Ishikawa (cell line): ENCODE data around the gene MORN4.

Source experiments
- CEBPB ChIP-seq: IDR thresholded peaks from 2 replicates; pipeline ENCODE4 v1.6.1; 2012
- CREB1 ChIP-seq: IDR thresholded peaks from 2 replicates; pipeline ENCODE4 v1.6.1; 2012; ENCODE audit warnings: low read depth
- EGR1 ChIP-seq: IDR thresholded peaks from 2 replicates; pipeline ENCODE4 v1.6.1; 2012
- EP300 ChIP-seq: IDR thresholded peaks from 2 replicates; pipeline ENCODE4 v1.6.1; 2012; ENCODE audit warnings: borderline replicate concordance
- FOXM1 ChIP-seq: IDR thresholded peaks from 2 replicates; pipeline ENCODE4 v1.6.1; 2012; ENCODE audit warnings: low read depth, borderline replicate concordance
- NFIC ChIP-seq: IDR thresholded peaks from 2 replicates; pipeline ENCODE4 v1.6.1; 2012
- RAD21 ChIP-seq: IDR thresholded peaks from 2 replicates; pipeline ENCODE4 v1.6.1; 2012; ENCODE audit warnings: low read depth
- TAF1 ChIP-seq: IDR thresholded peaks from 2 replicates; pipeline ENCODE4 v1.6.1; 2012; ENCODE audit warnings: low read depth, mild to moderate bottlenecking
- TCF12 ChIP-seq: IDR thresholded peaks from 2 replicates; pipeline ENCODE4 v1.6.1; 2012; ENCODE audit warnings: low read depth
- TEAD4 ChIP-seq: IDR thresholded peaks from 2 replicates; pipeline ENCODE4 v1.6.1; 2012
- USF1 ChIP-seq: IDR thresholded peaks from 2 replicates; pipeline ENCODE4 v1.6.1; 2012
- YY1 ChIP-seq: IDR thresholded peaks from 2 replicates; pipeline ENCODE4 v1.6.1; 2012; ENCODE audit warnings: low read depth
- ZBTB7A ChIP-seq: IDR thresholded peaks from 2 replicates; pipeline ENCODE4 v1.6.1; 2012; ENCODE audit warnings: low read depth
- TF ChIP-seq, protein P1 (sequence below): IDR thresholded peaks from 2 replicates; pipeline ENCODE4 v1.6.1; 2012; ENCODE audit warnings: low read depth, mild to moderate bottlenecking
- TF ChIP-seq, protein P2 (sequence below): IDR thresholded peaks from 2 replicates; pipeline ENCODE4 v1.6.1; 2012

The MORN4 gene

GRCh38 chr10:97567891-97568290 lies 65.4 kb downstream of the MORN4 start:
- TF ChIP-seq EGR1 (no peak), TCF12 (no peak), RAD21 (no peak)

DNA sequence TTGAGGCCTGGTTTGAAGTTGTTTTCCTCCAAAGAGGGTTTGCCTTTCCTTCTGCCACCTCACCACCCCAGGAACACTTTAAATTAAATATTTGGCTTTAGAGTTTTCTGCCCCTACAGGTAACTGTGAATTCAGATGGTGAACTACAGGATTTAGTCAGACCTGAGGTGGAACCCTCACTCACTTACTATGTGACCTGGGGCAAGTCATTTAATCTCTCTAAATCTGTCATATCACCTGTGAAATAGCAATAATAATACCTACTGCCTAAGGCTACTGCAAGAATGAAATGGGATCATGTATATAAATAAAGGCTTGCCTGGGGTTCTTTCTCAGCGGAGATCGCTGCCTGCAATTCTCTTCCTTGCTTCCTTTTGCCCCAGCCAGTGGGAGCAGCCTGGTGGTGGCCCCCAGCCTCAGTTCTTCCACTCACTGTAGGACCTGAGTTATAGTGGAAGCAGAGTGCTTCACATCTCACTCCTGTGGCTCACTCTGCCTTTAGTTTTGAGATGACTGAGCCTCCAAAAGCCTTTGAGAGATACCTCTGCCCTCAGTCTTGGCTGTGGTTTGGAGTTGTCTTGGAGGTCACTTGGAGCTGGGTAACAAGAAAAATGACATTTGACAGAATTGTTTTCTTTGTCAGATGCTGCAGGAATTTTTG lies 66.8 kb downstream of the MORN4 start:
- TF ChIP-seq CREB1 (no peak), EP300 (no peak), TCF12 (no peak), RAD21 (no peak), YY1 (no peak), NFIC (no peak), CEBPB (no peak), EGR1 (no peak), FOXM1 (no peak), TEAD4 (no peak), USF1 (no peak), ZBTB7A (no peak), TAF1 (no peak)
- TF ChIP-seq, protein P1, sequence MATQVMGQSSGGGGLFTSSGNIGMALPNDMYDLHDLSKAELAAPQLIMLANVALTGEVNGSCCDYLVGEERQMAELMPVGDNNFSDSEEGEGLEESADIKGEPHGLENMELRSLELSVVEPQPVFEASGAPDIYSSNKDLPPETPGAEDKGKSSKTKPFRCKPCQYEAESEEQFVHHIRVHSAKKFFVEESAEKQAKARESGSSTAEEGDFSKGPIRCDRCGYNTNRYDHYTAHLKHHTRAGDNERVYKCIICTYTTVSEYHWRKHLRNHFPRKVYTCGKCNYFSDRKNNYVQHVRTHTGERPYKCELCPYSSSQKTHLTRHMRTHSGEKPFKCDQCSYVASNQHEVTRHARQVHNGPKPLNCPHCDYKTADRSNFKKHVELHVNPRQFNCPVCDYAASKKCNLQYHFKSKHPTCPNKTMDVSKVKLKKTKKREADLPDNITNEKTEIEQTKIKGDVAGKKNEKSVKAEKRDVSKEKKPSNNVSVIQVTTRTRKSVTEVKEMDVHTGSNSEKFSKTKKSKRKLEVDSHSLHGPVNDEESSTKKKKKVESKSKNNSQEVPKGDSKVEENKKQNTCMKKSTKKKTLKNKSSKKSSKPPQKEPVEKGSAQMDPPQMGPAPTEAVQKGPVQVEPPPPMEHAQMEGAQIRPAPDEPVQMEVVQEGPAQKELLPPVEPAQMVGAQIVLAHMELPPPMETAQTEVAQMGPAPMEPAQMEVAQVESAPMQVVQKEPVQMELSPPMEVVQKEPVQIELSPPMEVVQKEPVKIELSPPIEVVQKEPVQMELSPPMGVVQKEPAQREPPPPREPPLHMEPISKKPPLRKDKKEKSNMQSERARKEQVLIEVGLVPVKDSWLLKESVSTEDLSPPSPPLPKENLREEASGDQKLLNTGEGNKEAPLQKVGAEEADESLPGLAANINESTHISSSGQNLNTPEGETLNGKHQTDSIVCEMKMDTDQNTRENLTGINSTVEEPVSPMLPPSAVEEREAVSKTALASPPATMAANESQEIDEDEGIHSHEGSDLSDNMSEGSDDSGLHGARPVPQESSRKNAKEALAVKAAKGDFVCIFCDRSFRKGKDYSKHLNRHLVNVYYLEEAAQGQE, result no peak
- TF ChIP-seq, protein P2, sequence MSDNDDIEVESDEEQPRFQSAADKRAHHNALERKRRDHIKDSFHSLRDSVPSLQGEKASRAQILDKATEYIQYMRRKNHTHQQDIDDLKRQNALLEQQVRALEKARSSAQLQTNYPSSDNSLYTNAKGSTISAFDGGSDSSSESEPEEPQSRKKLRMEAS, result no peak

DNA sequence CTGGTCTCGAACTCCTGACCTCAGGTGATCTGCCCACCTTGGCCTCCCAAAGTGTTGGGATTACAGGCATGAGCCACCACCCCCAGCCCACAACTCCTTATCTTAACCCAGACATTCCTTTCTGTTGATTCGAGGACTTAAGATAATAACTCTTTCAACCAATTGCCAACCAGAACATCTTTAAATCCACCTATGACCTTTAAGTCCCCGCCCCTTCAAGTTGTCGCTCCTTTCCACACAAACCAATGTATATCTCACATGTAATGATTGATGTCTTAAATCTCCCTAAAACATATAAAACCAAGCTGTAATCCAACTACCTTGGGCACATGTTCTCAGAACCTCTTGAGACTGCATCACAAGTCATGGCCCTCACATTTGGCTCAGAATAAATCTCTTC lies 68.5 kb downstream of the MORN4 start:
- TF ChIP-seq RAD21, result no peak
